ENCODE data around the gene OCA2.

DNA sequence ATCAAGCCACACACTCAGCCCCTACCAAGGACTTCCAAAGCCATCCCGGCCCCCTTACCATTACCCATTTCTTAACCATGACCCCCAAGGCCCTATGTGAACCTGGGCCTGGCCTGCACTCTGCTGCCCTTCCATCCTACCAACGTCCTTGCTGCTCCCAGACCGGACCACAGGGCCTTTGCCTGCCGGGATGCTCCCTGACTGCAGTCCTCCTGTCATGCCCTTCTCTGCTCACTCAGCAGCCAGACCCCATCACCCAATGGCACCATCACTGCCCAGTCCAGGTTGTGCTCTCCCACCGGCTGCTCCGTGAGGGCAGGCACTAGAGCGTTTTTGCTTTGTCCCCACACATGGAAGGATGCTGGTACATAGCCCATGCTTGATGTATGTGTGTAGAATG lies 73.7 kb downstream of the OCA2 start:
- TF ChIP-seq POLR2A (IDR thresholded peaks at IDR 0.05; ENCODE audit: low read depth), result no peak
- TF ChIP-seq, protein P1, sequence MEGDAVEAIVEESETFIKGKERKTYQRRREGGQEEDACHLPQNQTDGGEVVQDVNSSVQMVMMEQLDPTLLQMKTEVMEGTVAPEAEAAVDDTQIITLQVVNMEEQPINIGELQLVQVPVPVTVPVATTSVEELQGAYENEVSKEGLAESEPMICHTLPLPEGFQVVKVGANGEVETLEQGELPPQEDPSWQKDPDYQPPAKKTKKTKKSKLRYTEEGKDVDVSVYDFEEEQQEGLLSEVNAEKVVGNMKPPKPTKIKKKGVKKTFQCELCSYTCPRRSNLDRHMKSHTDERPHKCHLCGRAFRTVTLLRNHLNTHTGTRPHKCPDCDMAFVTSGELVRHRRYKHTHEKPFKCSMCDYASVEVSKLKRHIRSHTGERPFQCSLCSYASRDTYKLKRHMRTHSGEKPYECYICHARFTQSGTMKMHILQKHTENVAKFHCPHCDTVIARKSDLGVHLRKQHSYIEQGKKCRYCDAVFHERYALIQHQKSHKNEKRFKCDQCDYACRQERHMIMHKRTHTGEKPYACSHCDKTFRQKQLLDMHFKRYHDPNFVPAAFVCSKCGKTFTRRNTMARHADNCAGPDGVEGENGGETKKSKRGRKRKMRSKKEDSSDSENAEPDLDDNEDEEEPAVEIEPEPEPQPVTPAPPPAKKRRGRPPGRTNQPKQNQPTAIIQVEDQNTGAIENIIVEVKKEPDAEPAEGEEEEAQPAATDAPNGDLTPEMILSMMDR (IDR thresholded peaks at IDR 0.05), result no peak
- TF ChIP-seq EP300 (IDR thresholded peaks at IDR 0.05), result no peak
- TF ChIP-seq POLR2AphosphoS5 (IDR thresholded peaks at IDR 0.05), result no peak
